ENCODE data around the gene FCRL4.

DNA sequence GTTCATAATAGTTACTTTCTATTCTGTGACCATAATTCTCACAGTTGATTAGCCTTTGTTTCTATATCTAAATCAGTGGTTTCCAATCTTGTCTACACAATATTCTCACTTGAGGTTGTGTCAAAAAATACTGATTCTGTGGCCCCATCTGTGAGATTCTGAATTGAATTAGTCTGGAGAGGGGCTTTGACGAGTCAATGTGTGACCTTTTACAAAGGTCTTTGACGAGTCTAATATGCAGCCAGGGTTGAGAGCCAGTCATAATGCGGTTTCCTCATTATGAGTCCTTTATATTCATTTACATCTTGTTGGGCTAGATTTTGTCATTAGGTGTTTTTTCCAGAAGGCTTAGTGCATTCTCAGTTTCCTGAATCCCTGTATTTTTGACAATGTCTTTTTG is 65.3 kb downstream of the FCRL4 start:
- TF ChIP-seq YY1 (IDR thresholded peaks at IDR 0.05; ENCODE audit: insufficient read depth, insufficient read length) (no peak), ZNF274 (IDR thresholded peaks at IDR 0.05; ENCODE audit: low read depth, low read length) (no peak)
